Measurements from ENCODE around the gene TBC1D9B.

The TBC1D9B gene

DNA sequence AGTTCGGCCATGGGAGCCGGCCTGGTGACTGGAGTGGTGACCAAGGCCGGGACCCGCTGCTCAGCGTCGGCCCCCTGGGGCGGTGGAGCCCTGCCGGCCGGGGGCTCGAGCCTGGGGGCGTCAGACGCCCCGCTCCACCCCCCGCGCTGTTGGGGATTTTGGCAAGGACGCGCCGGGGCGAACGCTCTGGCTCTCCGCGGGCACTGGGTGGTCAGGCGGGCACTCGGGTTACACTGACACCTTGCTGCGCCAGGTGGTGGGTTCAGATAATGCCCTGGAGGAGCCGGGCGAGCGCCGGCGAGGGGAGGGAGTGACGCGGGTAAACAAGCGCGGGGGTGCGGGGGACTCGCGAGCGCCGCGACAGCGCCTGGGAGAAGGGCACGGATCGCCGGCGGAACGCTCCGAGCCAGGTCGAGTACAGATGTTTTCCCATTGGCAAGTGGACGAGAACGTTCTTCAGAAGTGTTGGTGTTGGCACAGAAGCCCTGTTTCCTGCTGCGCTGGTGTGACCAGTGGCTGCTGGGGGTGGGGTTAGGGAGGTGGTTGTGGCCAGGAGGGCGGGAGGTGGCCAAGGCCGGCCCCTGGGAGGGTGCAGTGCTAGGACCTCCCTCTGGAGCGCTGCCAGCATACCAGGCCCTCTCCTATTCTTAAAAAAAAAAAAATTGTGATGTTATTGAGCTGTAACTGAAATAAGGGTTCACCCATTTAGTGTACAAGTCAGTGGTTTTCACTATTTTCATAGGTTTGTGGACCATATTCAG is 86.2 kb downstream of the TBC1D9B start:
- peak; percentile 95 for DNase-seq (ENCODE audit: low spot score)

DNA sequence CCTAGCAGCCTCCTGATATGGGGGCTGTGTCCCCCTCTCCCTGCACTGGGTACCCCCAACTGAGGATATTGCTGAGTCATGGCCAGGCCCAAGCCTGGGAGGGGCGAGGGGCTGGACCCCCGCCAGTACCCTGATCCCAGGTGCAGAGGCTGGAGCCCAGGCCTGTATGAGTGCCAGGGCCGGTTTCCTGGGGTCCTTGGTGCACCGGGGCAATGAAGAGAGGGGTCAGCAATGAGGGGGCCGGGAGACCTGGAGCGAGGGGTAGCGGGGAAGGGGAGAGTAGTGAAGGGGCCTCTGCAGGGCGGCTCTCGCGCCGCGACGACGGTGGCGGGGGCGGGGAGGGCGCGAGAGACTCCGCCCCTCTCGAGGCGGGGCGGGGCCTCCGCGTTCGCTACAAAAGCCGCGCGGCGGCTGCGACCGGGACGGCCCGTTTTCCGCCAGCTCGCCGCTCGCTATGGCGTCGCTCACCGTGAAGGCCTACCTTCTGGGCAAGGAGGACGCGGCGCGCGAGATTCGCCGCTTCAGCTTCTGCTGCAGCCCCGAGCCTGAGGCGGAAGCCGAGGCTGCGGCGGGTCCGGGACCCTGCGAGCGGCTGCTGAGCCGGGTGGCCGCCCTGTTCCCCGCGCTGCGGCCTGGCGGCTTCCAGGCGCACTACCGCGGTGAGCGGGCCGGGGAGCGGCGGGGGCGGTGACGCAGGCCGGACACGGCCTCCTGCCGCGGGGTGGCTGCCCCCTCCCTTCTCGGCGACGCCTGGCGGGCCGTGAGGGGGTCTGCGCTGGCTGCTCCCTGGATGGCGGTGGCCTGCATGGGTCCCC is 87.0 kb downstream of the TBC1D9B start, which contains the start of gene SQSTM1:
TSS of gene SQSTM1 (plus strand) at position 423 of the 815 bp plus-strand sequence. CDS start at position 455, 32 bp downstream.
- DNase-seq (ENCODE audit: low spot score), result peak; percentile 90

DNA sequence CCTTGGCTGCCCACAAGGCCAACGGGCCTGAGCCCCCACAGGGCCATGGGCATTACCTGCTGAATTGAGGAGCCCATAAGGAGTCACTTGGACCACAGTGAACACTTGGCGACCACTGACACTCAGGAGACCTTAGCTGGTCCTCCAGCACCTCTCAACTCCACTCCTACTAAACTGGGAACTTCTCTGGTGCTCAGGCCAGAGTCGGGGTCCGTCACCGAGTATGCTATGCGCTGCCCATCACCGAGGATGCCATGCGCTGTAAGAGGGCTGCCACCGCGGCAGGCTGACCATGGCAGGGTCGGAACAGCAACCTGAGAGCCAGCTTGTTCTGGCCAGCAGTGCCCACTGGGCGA is 87.6 kb downstream of the TBC1D9B start:
- no peak for DNase-seq (ENCODE audit: low spot score)

DNA sequence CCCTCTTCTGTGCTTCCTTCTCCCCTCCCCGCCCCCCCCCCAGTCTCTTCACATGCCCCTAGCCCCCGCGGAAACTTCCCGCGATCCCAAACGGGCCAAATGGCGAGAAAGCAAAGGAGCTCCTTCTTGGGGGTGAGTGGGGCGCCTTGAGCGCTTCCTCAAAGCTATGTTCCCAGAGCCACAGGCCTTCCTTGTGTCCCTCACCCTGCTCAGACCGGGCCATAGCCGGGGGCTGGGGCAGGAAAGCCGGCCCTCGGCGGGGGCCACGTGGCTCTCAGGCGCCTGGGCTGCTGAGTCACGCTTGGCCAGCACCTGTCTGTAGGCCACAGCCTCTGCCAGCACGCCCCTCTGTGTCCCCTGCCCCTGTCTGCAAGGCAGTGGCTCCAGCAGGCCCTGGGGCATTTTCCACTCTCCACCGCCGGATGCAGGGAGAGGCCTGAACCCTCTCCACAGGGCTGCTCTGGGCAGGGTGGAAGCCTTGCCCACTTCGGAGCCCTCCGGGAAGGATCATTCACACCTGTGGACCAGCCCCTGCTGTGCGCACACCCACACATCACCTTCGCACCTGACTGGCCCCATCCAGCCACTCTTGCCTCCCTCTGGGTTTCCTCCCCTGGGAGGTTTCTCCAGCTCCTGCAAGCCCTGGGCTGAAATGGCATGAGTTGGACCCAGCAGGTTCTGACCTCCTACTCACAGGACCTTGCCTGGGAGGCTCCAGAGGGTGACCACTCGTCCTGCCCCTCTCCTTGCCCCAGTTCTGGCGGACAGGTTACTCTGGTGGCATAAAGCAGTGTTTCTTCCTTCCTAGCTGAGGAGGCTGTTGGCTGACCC is 88.2 kb downstream of the TBC1D9B start:
- no peak for DNase-seq (ENCODE audit: low spot score)

DNA sequence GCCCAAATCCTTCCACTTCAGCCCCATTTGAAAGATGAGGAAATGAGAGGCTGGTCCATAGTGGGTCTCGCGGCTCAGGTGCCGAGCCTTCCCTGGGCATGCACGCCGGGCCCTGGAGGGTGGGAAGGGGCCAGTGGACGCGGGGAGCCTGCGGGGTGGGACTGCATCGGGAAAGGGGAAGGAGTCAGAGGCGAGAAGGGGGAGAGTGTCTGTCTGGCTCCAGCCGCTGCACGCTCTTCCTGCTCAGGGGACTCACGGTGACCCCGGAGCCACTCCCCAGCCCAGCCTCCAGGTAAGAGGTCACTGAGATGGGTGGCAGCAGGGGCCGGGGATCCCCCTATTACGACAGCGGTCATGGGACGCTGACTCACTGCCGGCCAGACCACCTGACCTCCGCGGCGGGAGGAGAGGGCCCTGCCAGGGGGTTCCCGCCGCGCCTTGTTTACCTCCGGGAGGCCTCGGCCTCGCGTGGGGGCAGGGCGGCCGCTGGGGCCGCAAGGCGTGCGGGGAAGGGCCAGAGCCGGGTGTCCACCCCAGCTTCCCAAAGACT is 88.9 kb downstream of the TBC1D9B start:
- peak; percentile 84 for DNase-seq (ENCODE audit: low spot score)

DNA sequence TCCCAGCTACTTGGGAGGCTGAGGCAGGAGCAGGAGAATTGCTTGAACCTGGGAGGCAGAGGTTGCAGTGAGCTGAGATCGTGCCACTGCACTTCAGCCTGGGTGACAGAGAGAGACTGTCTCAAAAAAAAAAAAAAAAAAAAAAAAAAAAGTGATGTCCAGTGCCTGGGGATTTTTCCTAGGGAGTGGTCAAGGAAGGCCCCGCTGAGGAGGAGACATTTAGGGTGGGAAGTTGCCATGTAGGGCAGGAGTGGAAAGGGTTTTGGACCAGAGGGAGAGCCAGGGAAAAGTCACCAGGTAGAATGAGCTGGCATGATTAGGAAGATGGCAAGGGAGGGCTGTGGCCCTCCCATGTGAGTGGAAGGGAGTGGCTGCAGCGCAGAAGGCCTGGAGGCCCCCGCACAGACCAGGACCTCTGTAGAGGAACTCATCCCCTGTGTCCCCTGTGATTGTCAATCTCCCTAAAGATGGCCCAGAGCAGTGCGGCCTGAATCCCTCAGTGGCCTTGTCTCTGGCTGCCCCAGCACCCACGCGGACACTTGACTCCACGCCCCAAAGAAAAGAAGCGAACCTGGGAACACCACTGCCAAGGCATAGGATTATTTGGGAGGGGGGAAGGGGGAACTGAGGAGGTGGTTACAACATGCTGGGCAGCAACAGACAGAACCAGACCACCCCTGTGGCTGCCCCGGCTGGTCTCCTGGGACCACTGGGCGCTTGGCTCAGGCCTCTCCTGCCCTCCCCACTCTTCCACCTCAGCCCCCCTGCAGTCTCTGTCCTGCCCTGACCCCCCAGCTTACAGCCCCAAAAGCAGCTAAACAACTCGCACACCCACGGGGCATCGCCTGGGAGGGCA is 89.6 kb downstream of the TBC1D9B start:
- no peak for DNase-seq (ENCODE audit: low spot score)

DNA sequence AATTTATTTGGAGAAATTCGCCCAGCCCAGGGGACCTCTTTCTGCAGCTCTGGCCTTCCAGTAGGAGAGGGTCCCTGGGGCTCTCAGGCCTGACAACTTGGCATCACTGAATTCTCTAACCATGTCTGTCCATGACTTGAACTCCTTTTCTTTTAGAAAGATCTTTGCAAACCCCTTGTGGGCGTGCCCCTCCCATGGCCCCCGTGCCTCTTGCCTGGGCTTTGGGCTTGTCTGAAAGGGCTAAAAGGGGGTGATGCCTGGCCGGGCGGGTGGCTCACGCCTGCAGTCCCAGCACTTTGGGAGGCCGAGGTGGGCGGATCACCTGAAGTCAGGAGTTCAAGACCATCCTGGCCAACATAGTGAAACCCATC is 90.2 kb downstream of the TBC1D9B start:
- DNase-seq (ENCODE audit: low spot score), result no peak

DNA sequence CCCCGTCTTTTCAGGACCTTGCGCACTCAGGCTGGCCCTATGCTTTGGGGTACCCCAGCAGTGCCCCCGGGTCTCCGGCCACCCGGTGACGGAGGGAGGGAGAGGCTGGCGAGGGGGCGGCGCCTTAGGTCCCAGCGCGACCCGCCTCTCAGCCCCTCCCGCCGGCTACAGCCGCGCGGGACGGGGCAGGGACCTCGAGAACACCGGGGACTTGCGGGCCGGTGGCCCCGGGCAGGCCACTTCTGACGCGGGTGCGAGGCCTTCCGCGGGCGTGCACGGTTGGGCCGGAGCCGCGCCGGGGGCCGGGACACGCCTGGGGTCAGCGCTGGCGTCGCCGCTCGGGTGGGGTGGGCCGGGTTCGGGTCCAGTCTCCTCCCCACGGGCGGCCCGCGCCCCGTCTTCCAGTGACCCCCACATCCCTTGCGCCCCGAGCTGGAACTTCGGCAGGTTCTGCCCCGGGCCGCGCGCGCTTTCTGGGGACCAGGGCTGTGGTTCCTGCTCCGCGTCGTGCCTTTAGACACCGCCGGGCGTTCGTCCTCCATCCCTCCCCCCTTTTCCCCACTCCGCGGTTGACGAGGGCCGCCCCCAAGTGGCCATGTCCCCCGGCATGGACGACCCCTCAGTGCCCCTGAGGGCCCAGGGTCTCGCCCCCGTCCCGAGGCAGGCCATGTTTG is 90.8 kb downstream of the TBC1D9B start:
- DNase-seq (ENCODE audit: low spot score), result no peak

DNA sequence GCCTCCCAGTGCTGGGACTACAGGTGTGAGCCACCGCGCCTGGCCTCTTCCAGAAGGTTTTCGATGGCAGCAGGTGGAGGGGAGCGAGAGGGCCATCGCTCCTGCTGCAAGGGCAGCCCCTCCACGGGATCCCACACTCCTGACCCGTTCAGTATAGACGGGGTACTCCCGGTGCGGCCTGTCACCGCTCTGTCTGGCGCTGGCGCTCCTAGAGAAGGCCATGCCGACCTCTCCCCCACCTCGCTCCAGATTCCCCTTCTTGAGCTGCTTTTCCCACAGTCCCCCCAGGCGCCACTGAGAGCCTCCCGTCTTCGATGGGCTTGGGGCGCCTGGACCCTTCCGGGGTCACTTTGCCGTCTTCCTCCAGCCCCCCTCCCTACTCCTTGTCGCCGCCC is 91.3 kb downstream of the TBC1D9B start:
- no peak for DNase-seq (ENCODE audit: low spot score)

DNA sequence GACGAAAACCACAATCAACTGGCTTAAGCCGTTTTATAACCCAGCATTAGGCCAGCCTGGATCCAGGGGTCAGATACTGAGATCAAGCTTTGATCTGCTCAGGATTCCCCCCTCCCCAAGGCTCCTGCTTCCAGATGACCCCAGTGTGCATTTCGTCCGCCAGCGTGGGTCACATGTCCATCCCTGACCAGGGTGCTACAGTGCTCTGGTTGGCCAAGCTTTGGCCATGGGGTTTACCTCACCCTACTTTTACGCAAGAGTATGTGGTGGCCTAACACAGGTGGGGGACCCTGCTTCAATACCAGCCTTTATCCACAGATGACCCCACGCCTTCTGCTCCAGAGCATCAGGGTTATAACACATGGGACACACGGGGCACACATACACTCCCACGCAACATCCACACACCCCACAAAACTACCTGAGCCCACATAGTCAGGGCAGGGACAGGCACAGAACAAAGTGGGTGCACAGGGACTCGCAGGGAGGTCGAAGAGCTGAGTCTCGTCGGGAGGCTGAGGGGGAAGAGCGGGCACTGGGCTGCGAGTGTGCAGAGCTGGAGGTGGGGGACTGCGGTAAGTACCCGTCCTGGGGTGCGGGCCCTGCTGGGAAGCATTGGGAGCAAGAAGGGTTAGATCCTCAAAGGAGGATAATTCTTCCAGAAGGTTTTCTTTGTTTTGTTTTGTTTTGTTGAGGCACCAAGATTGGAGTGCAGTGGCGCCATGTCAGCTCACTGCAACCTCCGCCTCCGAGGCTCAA is 92.0 kb downstream of the TBC1D9B start:
- DNase-seq (ENCODE audit: low spot score), result no peak

DNA sequence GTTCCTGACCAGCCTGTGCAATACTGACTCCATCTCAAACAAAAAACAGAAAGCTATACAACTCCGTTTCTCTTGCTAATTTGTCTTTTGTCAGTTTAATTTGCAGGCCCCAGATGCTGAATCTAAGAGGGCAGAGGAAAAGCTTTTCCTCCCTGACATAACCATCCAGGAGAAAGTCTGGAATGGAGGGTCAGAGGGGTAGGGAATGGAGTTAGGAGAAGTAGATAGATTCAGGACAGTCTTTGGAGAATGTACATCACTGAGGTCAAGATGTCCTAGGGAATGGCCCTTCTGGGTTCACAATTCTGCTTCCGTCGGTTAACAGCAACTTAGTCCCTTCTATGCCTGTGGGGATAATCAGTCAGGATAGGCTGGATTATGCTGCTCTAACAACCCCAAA is 93.6 kb downstream of the TBC1D9B start:
- DNase-seq (ENCODE audit: low spot score), result no peak

DNA sequence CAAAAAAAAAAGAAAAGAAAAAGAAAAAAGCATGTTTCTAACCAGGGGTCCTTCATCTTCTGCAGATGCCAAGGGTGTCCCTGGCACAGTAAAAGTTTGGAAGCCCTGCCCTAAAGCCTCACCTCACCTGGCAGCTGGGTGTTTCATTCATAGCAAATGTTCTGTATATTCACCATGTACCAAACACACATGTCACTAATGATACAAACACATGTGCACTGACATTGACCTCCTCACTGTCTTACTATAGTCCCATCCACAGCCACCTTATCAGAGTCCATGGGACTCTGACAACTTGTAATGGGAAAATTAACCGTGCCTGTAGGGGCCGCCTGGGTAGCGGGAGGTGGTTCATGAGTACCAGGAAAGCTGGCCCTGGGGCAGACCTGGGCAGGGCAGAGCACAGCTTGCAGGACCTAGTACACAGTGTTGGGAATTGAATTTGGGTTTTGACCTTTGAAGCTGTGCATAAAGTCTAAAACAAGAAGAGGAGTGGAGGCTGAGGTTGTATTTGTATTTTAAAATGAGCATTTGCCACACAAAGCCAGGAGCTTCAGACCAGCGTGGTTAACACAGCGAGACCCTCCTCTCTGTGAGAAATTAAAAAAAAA is 94.6 kb downstream of the TBC1D9B start:
- DNase-seq (ENCODE audit: low spot score), result no peak

DNA sequence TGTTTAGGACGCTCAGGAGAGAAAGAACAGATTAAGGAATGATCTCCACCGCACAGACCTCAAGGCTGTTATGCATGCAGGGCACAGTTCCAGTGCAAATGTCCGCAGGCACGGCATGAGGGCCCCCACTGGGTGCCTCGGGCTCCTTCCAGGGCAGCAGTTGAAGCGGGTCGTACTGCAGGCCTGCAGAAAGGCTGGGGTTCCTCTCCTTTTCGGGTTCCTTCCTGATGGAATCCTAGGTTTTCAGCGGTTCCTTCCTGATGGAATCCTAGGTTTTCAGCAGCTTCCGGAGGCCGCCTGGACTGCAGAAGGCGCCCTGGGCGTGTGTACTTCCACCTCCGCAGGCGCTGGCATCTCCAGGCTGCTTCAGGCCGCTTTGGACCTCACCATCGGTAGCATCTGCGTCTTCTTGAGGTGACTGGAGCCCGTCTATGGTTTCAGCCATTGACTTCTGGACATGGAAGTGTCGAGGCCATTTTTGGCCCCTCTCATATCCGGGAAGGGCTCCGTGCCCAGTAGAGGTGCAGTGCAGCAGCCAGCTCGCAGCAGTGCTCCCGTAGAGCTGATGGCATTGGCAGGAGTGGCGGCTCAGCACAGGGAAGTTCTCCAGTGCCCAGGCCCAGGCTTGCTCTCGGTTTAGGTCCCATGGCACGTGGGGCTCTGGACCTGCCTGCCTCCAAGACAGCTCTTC is 95.4 kb downstream of the TBC1D9B start:
- no peak for DNase-seq (ENCODE audit: low spot score)
